Measurements from ENCODE around the gene TBC1D5. TPM values are rescaled to one million over a fixed set of nuclear protein-coding genes. Genes with fewer than 3 reads are reported as not detected.

TBC1D5 gene
- total RNA-seq, 1 experiment from 2014 or later, result 38.3 TPM

- no peak for DNase-seq
- TF ChIP-seq CTCF (IDR thresholded peaks at IDR 0.05; ENCODE audit: unreplicated experiment), result no peak
- intact Hi-C loops (cut with micrococcal nuclease; ENCODE audit: unreplicated experiment), result no loop called here
- CTCF ChIA-PET, result no interaction called here
- H3K4me3 Mint-ChIP-seq (ENCODE audit: low read depth, unreplicated experiment), result no peak overlapping the region
- no TSS peak for BruUV-seq (replicated peaks)
- H3K9me3 Mint-ChIP-seq (ENCODE audit: low read depth, unreplicated experiment), result no peaks in the 10 kb centered on the region
- no peaks in the 10 kb centered on the region for H3K36me3 Mint-ChIP-seq (ENCODE audit: insufficient read depth, unreplicated experiment)
- no peaks in the 10 kb centered on the region for H3K4me1 Mint-ChIP-seq (ENCODE audit: low read depth, unreplicated experiment)
- no peak overlapping the region for H3K27ac Mint-ChIP-seq (ENCODE audit: unreplicated experiment)
- no peaks in the 10 kb centered on the region for H3K27me3 Mint-ChIP-seq (ENCODE audit: unreplicated experiment)
These were observed 319.8 kb downstream of the TBC1D5 start for GRCh38 chr3:17422636-17423035.

DNA sequence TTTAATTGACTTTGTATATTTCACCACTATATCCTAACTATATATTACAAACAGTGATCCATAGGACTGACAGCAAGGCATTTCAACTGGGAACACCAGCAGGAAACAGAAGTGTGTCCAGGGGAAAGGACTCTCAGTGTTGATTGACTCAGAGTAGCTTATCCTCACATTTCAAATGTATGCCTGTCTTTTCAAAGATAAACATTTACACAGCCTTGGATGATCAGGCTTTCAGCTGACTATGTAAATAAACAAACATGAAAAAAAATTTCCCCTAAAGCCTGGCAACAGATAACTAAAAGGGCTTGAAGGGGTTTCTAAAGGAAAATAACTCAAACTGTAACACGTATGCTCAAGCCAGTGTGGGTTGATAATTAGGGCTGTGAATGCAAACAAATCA, 321.8 kb downstream of the TBC1D5 start:
- Mint-ChIP-seq H3K4me1 (ENCODE audit: low read depth, unreplicated experiment) (no peaks in the 10 kb centered on the region), H3K27ac (ENCODE audit: unreplicated experiment) (no peak overlapping the region)

GRCh38 chr3:17412950-17413530, 329.4 kb downstream of the TBC1D5 start:
- peak; percentile 57 for TF ChIP-seq CTCF (IDR thresholded peaks at IDR 0.05; ENCODE audit: unreplicated experiment)
- no TSS peak for BruUV-seq (replicated peaks)
- peak; percentile 21 for DNase-seq

More for the DNA sequence above, 321.8 kb downstream of the TBC1D5 start:
- no peaks in the 10 kb centered on the region for H3K9me3 Mint-ChIP-seq (ENCODE audit: low read depth, unreplicated experiment)
- H3K36me3 Mint-ChIP-seq (ENCODE audit: insufficient read depth, unreplicated experiment), result no peaks in the 10 kb centered on the region
- no peak for TF ChIP-seq CTCF (IDR thresholded peaks at IDR 0.05; ENCODE audit: unreplicated experiment)
- no peak overlapping the region for H3K4me3 Mint-ChIP-seq (ENCODE audit: low read depth, unreplicated experiment)
- no peaks in the 10 kb centered on the region for H3K27me3 Mint-ChIP-seq (ENCODE audit: unreplicated experiment)
- intact Hi-C loops (cut with micrococcal nuclease; ENCODE audit: unreplicated experiment), result no loop called here
- DNase-seq, result no peak
- CTCF ChIA-PET, result no interaction called here
- no TSS peak for BruUV-seq (replicated peaks)

GRCh38 chr3:17411157-17411877, 331.1 kb downstream of the TBC1D5 start:
- Mint-ChIP-seq H3K27me3 (ENCODE audit: unreplicated experiment) (no peaks in the 10 kb centered on the region), H3K4me3 (ENCODE audit: low read depth, unreplicated experiment) (no peak overlapping the region), H3K27ac (ENCODE audit: unreplicated experiment) (no peak overlapping the region), H3K36me3 (ENCODE audit: insufficient read depth, unreplicated experiment) (no peaks in the 10 kb centered on the region), H3K9me3 (ENCODE audit: low read depth, unreplicated experiment) (no peaks in the 10 kb centered on the region), H3K4me1 (ENCODE audit: low read depth, unreplicated experiment) (no peaks in the 10 kb centered on the region)
- intact Hi-C loops (cut with micrococcal nuclease; ENCODE audit: unreplicated experiment), result loop anchor here (5.0 kb wide), 1 partner anchor 809 kb away; no protein-coding TSS in a partner anchor
- no peak for TF ChIP-seq CTCF (IDR thresholded peaks at IDR 0.05; ENCODE audit: unreplicated experiment)
- CTCF ChIA-PET, result no interaction called here
- no peak for DNase-seq
- BruUV-seq (replicated peaks), result no TSS peak

More at GRCh38 chr3:17412950-17413530, 329.4 kb downstream of the TBC1D5 start:
- Mint-ChIP-seq H3K27ac (ENCODE audit: unreplicated experiment) (no peak overlapping the region), H3K27me3 (ENCODE audit: unreplicated experiment) (no peaks in the 10 kb centered on the region), H3K4me1 (ENCODE audit: low read depth, unreplicated experiment) (no peaks in the 10 kb centered on the region), H3K36me3 (ENCODE audit: insufficient read depth, unreplicated experiment) (no peaks in the 10 kb centered on the region), H3K9me3 (ENCODE audit: low read depth, unreplicated experiment) (no peaks in the 10 kb centered on the region), H3K4me3 (ENCODE audit: low read depth, unreplicated experiment) (no peak overlapping the region)
- intact Hi-C loops (cut with micrococcal nuclease; ENCODE audit: unreplicated experiment), result loop anchor here (1.0 to 5.0 kb wide), 3 partner anchors 106 to 811 kb away; no protein-coding TSS in a partner anchor
- CTCF ChIA-PET, result no interaction called here

Measured in Calu3 (cell line).